Naive B cell (primary cell): Measurements from ENCODE around the gene TLR3. TPM values are rescaled to one million over a fixed set of nuclear protein-coding genes. Genes with fewer than 3 reads are reported as not detected.

Experiments used
- ATAC-seq, 2 donors: fragments of 150-1000 bp; cut with Tn5 transposase; 2 replicates each; pipeline ENCODE4 v1.10.0; 2021; ENCODE audit warnings: low read depth in 2 of 2, mild to moderate bottlenecking in 2 of 2, moderate library complexity in 2 of 2
- DNase-seq: peaks from one replicate; pipeline ENCODE4 v3.0.0; 2022
- H3K27ac Mint-ChIP-seq, 6 donors: one replicate each; pipeline ENCODE4 v1.8.0; 2020 to 2022; ENCODE audit warnings: mild to moderate bottlenecking in 6 of 6, mixed read lengths in 6 of 6, moderate library complexity in 5 of 6, inconsistent platforms in 2 of 6
- H3K27me3 Mint-ChIP-seq, 3 donors: one replicate each; pipeline ENCODE4 v1.8.0; 2021 to 2022; ENCODE audit warnings: mixed read lengths in 3 of 3, mild to moderate bottlenecking in 1 of 3
- H3K36me3 Mint-ChIP-seq, 2 donors: one replicate each; pipeline ENCODE4 v1.8.0; 2020 to 2022; ENCODE audit warnings: mixed read lengths in 2 of 2, inconsistent platforms in 1 of 2, mild to moderate bottlenecking in 1 of 2
- H3K4me1 Mint-ChIP-seq, 3 donors: one replicate each; pipeline ENCODE4 v1.8.0; 2020 to 2022; ENCODE audit warnings: mixed read lengths in 3 of 3, inconsistent platforms in 1 of 3, mild to moderate bottlenecking in 1 of 3, moderate library complexity in 1 of 3
- H3K4me3 Mint-ChIP-seq, 8 donors: one replicate each; pipeline ENCODE4 v1.8.0; 2020 to 2022; ENCODE audit warnings: mild to moderate bottlenecking in 8 of 8, mixed read lengths in 8 of 8, moderate library complexity in 8 of 8, inconsistent platforms in 2 of 8
- H3K9me3 Mint-ChIP-seq, 7 donors: one replicate each; pipeline ENCODE4 v1.8.0; 2020 to 2022; ENCODE audit warnings: mixed read lengths in 7 of 7, mild to moderate bottlenecking in 5 of 7, inconsistent platforms in 2 of 7, moderate library complexity in 1 of 7
- polyA plus RNA-seq, 6 donors: library from polyadenylated mRNA; unstranded; fragments of 300-500 nt; fragmentation: Illumina TruSeq; gene quantifications; one replicate each; pipeline ENCODE4 v1.2.3, GENCODE V29; 2021; ENCODE audit warnings: low read depth in 6 of 6

Gene TLR3
- polyA plus RNA-seq, 6 donors from 2014 or later = 0.47 TPM; not detected in 5

- no peak for DNase-seq
- Mint-ChIP-seq H3K36me3 (no peaks in the 10 kb centered on the region), H3K4me3 (peak overlapping the region in 2 of 8 donors; percentile 62 to 87), H3K27me3 (peaks cover 34 to 55% (median 39%) of the 10 kb centered on the region in 3 donors), H3K27ac (no peak overlapping the region), H3K4me1 (peaks cover 0 to 10% (median 9%) of the 10 kb centered on the region in 3 donors), H3K9me3 (no peaks in the 10 kb centered on the region)
- ATAC-seq = peak; percentile 28 to 50
Measured at GRCh38 chr4:186067757-186068385, 1.1 kb upstream of the TLR3 start.

- Mint-ChIP-seq H3K4me1 (peaks cover 0 to 10% (median 9%) of the 10 kb centered on the region in 3 donors), H3K27me3 (peaks cover 26 to 55% (median 38%) of the 10 kb centered on the region in 3 donors), H3K4me3 (peak overlapping the region in 1 of 8 donors; percentile 3), H3K36me3 (no peaks in the 10 kb centered on the region), H3K27ac (no peak overlapping the region), H3K9me3 (no peaks in the 10 kb centered on the region)
- DNase-seq (no peak), ATAC-seq (no peak)
Measured at GRCh38 chr4:186069729-186070128, 773 bp downstream of the TLR3 start.

- DNase-seq = no peak
- Mint-ChIP-seq H3K9me3 (no peaks in the 10 kb centered on the region), H3K4me3 (no peak overlapping the region), H3K27ac (no peak overlapping the region), H3K36me3 (no peaks in the 10 kb centered on the region), H3K27me3 (peaks cover 18 to 28% (median 18%) of the 10 kb centered on the region in 3 donors), H3K4me1 (peaks cover 0 to 10% (median 9%) of the 10 kb centered on the region in 3 donors)
- ATAC-seq = no peak
Measured at GRCh38 chr4:186072516-186072915, 3.6 kb downstream of the TLR3 start.

- no peak for DNase-seq
- peak overlapping the region in 1 of 6 donors; percentile 76 for H3K27ac Mint-ChIP-seq
- peaks cover 16 to 20% (median 19%) of the 10 kb centered on the region in 3 donors for H3K27me3 Mint-ChIP-seq
- H3K36me3 Mint-ChIP-seq = no peaks in the 10 kb centered on the region
- peaks cover 0 to 3% (median 3%) of the 10 kb centered on the region in 3 donors for H3K4me1 Mint-ChIP-seq
- no peak overlapping the region for H3K4me3 Mint-ChIP-seq
- H3K9me3 Mint-ChIP-seq = no peaks in the 10 kb centered on the region
- ATAC-seq = no peak
Measured at GRCh38 chr4:186074189-186074588, 5.2 kb downstream of the TLR3 start.

- H3K4me3 Mint-ChIP-seq = no peak overlapping the region
- H3K27me3 Mint-ChIP-seq = peaks cover 15 to 38% (median 24%) of the 10 kb centered on the region in 3 donors
- H3K27ac Mint-ChIP-seq = peak overlapping the region in 1 of 6 donors; percentile 1
- ATAC-seq = no peak
- no peaks in the 10 kb centered on the region for H3K36me3 Mint-ChIP-seq
- no peaks in the 10 kb centered on the region for H3K4me1 Mint-ChIP-seq
- no peaks in the 10 kb centered on the region for H3K9me3 Mint-ChIP-seq
- DNase-seq = no peak
Measured at GRCh38 chr4:186078981-186079638, 10.2 kb downstream of the TLR3 start.

GRCh38 chr4:186079694-186080093, 10.7 kb downstream of the TLR3 start:
- ATAC-seq = no peak
- DNase-seq = no peak
- H3K36me3 Mint-ChIP-seq = no peaks in the 10 kb centered on the region
- H3K27me3 Mint-ChIP-seq = peaks cover 15 to 38% (median 24%) of the 10 kb centered on the region in 3 donors
- H3K4me3 Mint-ChIP-seq = no peak overlapping the region
- H3K9me3 Mint-ChIP-seq = no peaks in the 10 kb centered on the region
- no peaks in the 10 kb centered on the region for H3K4me1 Mint-ChIP-seq
- no peak overlapping the region for H3K27ac Mint-ChIP-seq

GRCh38 chr4:186081202-186081807, 12.3 kb downstream of the TLR3 start:
- no peak overlapping the region for H3K27ac Mint-ChIP-seq

GRCh38 chr4:186082221-186082620, 13.3 kb downstream of the TLR3 start:
- Mint-ChIP-seq H3K4me3 (no peak overlapping the region), H3K36me3 (no peaks in the 10 kb centered on the region), H3K27ac (no peak overlapping the region), H3K4me1 (no peaks in the 10 kb centered on the region), H3K9me3 (no peaks in the 10 kb centered on the region), H3K27me3 (peaks cover 15 to 38% (median 25%) of the 10 kb centered on the region in 3 donors)
- ATAC-seq (no peak), DNase-seq (no peak)

More at GRCh38 chr4:186081202-186081807, 12.3 kb downstream of the TLR3 start:
- no peaks in the 10 kb centered on the region for H3K4me1 Mint-ChIP-seq
- no peak overlapping the region for H3K4me3 Mint-ChIP-seq
- no peaks in the 10 kb centered on the region for H3K9me3 Mint-ChIP-seq
- DNase-seq (no peak), ATAC-seq (no peak)
- peaks cover 15 to 38% (median 24%) of the 10 kb centered on the region in 3 donors for H3K27me3 Mint-ChIP-seq
- no peaks in the 10 kb centered on the region for H3K36me3 Mint-ChIP-seq

- H3K27me3 Mint-ChIP-seq = peaks cover 16 to 28% (median 20%) of the 10 kb centered on the region in 3 donors
- H3K9me3 Mint-ChIP-seq = peaks cover 0 to 11% (median 0%) of the 10 kb centered on the region in 7 donors
- no peaks in the 10 kb centered on the region for H3K4me1 Mint-ChIP-seq
- DNase-seq (no peak), ATAC-seq (no peak)
- no peaks in the 10 kb centered on the region for H3K36me3 Mint-ChIP-seq
- H3K4me3 Mint-ChIP-seq = no peak overlapping the region
- no peak overlapping the region for H3K27ac Mint-ChIP-seq
Measured at GRCh38 chr4:186088523-186088922, 19.6 kb downstream of the TLR3 start.

- Mint-ChIP-seq H3K27me3 (peaks cover 27 to 34% (median 29%) of the 10 kb centered on the region in 3 donors), H3K36me3 (no peaks in the 10 kb centered on the region), H3K9me3 (peaks cover 0 to 11% (median 0%) of the 10 kb centered on the region in 7 donors), H3K27ac (no peak overlapping the region), H3K4me1 (no peaks in the 10 kb centered on the region), H3K4me3 (no peak overlapping the region)
- DNase-seq (no peak), ATAC-seq (no peak)
Measured at GRCh38 chr4:186092296-186092695, 23.3 kb downstream of the TLR3 start.

- Mint-ChIP-seq H3K36me3 (no peaks in the 10 kb centered on the region), H3K4me3 (no peak overlapping the region), H3K27me3 (peaks cover 6 to 17% (median 14%) of the 10 kb centered on the region in 3 donors), H3K27ac (no peak overlapping the region), H3K4me1 (no peaks in the 10 kb centered on the region), H3K9me3 (peaks cover 0 to 7% (median 0%) of the 10 kb centered on the region in 7 donors)
- no peak for ATAC-seq
- no peak for DNase-seq
Measured at GRCh38 chr4:186095406-186095805, 26.4 kb downstream of the TLR3 start.

- Mint-ChIP-seq H3K36me3 (no peaks in the 10 kb centered on the region), H3K27ac (peak overlapping the region in 1 of 6 donors; percentile 13)
Measured at GRCh38 chr4:186096681-186097165, 27.8 kb downstream of the TLR3 start.

GRCh38 chr4:186097386-186097785, 28.4 kb downstream of the TLR3 start:
- DNase-seq = no peak
- Mint-ChIP-seq H3K9me3 (peaks cover 0 to 3% (median 0%) of the 10 kb centered on the region in 7 donors), H3K27ac (no peak overlapping the region), H3K4me1 (no peaks in the 10 kb centered on the region), H3K36me3 (no peaks in the 10 kb centered on the region), H3K4me3 (no peak overlapping the region), H3K27me3 (peaks cover 14 to 24% (median 19%) of the 10 kb centered on the region in 3 donors)
- no peak for ATAC-seq

More at GRCh38 chr4:186096681-186097165, 27.8 kb downstream of the TLR3 start:
- Mint-ChIP-seq H3K4me1 (no peaks in the 10 kb centered on the region), H3K9me3 (peaks cover 0 to 2% (median 0%) of the 10 kb centered on the region in 7 donors), H3K4me3 (no peak overlapping the region), H3K27me3 (peaks cover 14 to 19% (median 18%) of the 10 kb centered on the region in 3 donors)
- no peak for DNase-seq
- ATAC-seq = no peak
